Glutamatergic neuron (in vitro differentiated cells): Measurements from ENCODE around the gene XCR1. TPM values are rescaled to one million over a fixed set of nuclear protein-coding genes. Genes with fewer than 3 reads are reported as not detected.

ENCODE experiments used
- DNase-seq: peaks from one replicate; pipeline ENCODE4 v3.0.0; 2022
- H3K27ac Mint-ChIP-seq: one replicate; pipeline ENCODE4 v1.8.0; 2020; ENCODE audit warnings: mild to moderate bottlenecking, mixed read lengths, inconsistent platforms; ENCODE audit not compliant: unreplicated experiment
- H3K27me3 Mint-ChIP-seq: one replicate; pipeline ENCODE4 v1.8.0; 2020; ENCODE audit warnings: mild to moderate bottlenecking, moderate library complexity, mixed read lengths, inconsistent platforms; ENCODE audit not compliant: unreplicated experiment
- H3K36me3 Mint-ChIP-seq: one replicate; pipeline ENCODE4 v1.8.0; 2020; ENCODE audit warnings: mild to moderate bottlenecking, mixed read lengths, inconsistent platforms; ENCODE audit not compliant: unreplicated experiment
- H3K4me1 Mint-ChIP-seq: one replicate; pipeline ENCODE4 v1.8.0; 2020; ENCODE audit warnings: mild to moderate bottlenecking, low read depth, mixed read lengths, inconsistent platforms; ENCODE audit not compliant: unreplicated experiment
- H3K4me3 Mint-ChIP-seq: one replicate; pipeline ENCODE4 v1.8.0; 2020; ENCODE audit warnings: mild to moderate bottlenecking, mixed read lengths, inconsistent platforms; ENCODE audit not compliant: unreplicated experiment
- H3K9me3 Mint-ChIP-seq: one replicate; pipeline ENCODE4 v1.8.0; 2020; ENCODE audit warnings: mild to moderate bottlenecking, moderate library complexity, mixed read lengths, inconsistent platforms; ENCODE audit not compliant: unreplicated experiment
- total RNA-seq: library from RNA; stranded (reverse); fragmentation: NEBNext Ultra II Directional; extraction: Animal tissue kit (Norgen Biotek cat#: 25700); gene quantifications from one replicate; pipeline ENCODE4 v1.2.1, GENCODE V29; 2021; ENCODE audit not compliant: unreplicated experiment
- TF ChIP-seq, protein P1 (sequence below): fragments of 200-600 bp; sonication (generic); IDR thresholded peaks from one replicate; pipeline ENCODE4 v1.5.0; 2021; ENCODE audit not compliant: partially characterized antibody, unreplicated experiment

The XCR1 gene
- total RNA-seq, 1 donor from 2014 or later = not detected

DNA sequence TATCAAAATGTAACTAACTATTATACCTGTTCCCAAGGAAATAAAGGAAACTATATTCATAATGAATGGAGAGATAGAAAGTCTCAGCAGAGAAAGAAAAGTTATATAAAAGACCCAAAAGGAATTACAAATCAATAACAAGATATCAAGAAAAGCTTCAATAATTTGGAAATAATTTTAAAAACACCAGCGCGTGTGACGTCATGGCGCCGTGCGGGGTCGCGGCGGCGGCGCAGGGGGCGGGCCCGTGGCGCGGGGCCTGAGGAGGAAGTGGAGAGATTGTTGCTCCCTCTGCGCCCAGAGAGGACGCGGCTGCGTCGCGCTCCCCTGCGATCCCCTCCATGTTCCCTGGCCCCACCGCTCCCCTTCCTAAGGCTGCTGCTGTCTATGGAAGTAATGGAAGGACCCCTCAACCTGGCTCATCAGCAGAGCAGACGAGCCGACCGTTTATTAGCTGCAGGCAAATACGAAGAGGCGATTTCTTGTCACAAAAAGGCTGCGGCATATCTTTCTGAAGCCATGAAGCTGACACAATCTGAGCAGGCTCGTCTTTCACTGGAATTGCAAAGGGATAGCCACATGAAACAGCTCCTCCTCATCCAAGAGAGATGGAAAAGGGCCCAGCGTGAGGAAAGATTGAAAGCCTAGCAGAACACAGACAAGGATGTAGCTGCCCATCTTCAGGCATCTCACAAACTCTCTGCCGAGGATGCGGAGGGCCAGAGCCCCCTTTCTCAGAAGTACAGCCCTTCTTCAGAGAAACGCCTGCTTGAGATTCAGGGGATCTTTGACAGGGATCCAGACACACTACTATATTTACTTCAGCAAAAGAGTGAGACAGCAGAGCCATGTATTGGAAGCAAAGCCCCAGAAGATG is 4.1 kb downstream of the XCR1 start:
- H3K27ac Mint-ChIP-seq = no peak overlapping the region
- no peak for DNase-seq
- no peaks in the 10 kb centered on the region for H3K4me1 Mint-ChIP-seq
- TF ChIP-seq, protein P1, sequence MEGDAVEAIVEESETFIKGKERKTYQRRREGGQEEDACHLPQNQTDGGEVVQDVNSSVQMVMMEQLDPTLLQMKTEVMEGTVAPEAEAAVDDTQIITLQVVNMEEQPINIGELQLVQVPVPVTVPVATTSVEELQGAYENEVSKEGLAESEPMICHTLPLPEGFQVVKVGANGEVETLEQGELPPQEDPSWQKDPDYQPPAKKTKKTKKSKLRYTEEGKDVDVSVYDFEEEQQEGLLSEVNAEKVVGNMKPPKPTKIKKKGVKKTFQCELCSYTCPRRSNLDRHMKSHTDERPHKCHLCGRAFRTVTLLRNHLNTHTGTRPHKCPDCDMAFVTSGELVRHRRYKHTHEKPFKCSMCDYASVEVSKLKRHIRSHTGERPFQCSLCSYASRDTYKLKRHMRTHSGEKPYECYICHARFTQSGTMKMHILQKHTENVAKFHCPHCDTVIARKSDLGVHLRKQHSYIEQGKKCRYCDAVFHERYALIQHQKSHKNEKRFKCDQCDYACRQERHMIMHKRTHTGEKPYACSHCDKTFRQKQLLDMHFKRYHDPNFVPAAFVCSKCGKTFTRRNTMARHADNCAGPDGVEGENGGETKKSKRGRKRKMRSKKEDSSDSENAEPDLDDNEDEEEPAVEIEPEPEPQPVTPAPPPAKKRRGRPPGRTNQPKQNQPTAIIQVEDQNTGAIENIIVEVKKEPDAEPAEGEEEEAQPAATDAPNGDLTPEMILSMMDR = no peak
- peaks cover 3% of the 10 kb centered on the region for H3K27me3 Mint-ChIP-seq
- H3K36me3 Mint-ChIP-seq = peaks cover 22% of the 10 kb centered on the region
- peaks cover 1% of the 10 kb centered on the region for H3K9me3 Mint-ChIP-seq
- H3K4me3 Mint-ChIP-seq = no peak overlapping the region

DNA sequence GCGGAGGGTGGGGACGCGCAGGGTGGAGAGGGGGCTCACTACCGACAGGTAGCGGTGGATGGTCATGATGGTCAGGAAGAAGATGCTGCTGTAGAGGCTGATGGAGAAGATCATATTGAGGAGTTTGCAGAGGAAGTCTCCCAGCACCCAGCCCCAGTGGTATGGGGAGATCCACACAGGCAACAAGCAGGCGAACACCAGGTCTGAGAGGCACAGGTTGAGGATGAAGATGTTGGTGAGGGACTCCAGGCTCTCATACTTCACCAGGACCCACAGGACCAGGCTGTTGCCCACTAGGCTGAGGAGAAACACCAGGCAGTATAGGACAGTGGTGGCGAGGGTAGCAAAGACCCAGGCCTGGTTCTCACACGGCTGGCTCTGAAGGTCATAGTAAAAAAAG is 5.8 kb downstream of the XCR1 start:
- H3K27me3 Mint-ChIP-seq = peaks cover 3% of the 10 kb centered on the region
- H3K4me3 Mint-ChIP-seq = no peak overlapping the region
- TF ChIP-seq, protein P1 = no peak
- no peak overlapping the region for H3K27ac Mint-ChIP-seq
- H3K36me3 Mint-ChIP-seq = peaks cover 13% of the 10 kb centered on the region
- H3K9me3 Mint-ChIP-seq = peaks cover 3% of the 10 kb centered on the region
- no peak for DNase-seq
- H3K4me1 Mint-ChIP-seq = no peaks in the 10 kb centered on the region

DNA sequence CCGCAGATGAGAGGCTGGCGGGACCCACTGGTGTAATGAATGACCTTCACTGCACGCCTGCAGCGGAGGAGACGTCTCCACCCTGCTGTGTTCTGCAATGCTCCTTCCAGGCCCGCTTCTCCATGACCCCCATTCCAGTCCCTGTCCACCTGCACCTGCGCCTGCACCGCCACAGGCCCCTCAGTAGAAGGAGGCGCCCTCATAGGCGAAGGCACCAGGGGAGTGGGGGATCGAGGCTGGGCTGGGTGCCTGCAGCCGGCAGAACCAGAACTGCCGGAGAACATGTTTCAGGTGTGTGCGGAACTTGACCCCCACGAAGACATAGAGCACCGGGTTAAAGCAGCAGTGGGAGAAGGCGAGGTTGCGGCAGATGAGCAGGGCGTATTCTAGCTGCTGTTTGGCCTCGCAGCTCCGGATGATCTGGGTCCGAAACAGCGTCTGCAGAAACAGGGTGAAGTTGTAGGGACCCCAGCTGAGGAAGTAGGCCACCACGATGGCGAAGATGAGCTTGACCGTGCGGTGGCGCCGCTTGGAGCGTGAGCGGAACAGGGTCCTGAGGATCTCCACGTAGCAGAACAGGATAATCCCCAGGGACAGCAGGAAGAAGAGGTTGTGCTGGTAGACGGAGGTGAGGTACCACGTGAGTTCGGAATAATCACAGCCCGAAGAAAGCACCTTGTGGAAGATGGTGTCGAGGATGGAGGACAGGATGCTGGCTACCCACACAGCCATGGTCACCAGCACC is 6.3 kb downstream of the XCR1 start:
- H3K27ac Mint-ChIP-seq = no peak overlapping the region
- peaks cover 3% of the 10 kb centered on the region for H3K9me3 Mint-ChIP-seq
- TF ChIP-seq, protein P1 = no peak
- peaks cover 3% of the 10 kb centered on the region for H3K27me3 Mint-ChIP-seq
- DNase-seq = no peak
- H3K4me3 Mint-ChIP-seq = no peak overlapping the region
- peaks cover 13% of the 10 kb centered on the region for H3K36me3 Mint-ChIP-seq
- H3K4me1 Mint-ChIP-seq = no peaks in the 10 kb centered on the region

DNA sequence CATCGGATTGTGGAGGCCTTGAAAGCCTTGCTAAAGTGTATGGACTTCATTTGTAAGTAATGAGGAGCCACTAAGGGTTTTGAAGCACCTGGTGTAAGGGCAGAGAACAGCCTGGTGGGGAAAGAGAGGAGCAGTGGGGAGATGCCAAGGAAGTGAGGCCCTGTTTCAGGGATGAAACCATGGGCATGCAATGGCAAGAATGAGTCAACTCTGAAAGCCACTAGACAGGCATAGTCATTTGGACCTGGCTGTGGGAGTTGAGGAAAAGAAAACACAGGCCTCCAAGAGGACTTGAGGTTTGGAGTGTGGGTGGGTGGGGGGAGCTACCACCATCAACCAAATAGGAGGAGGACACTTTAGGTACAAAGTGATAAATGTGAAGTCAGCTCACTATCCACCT is 7.6 kb downstream of the XCR1 start:
- DNase-seq = no peak
- no peak overlapping the region for H3K4me3 Mint-ChIP-seq
- peaks cover 3% of the 10 kb centered on the region for H3K27me3 Mint-ChIP-seq
- no peaks in the 10 kb centered on the region for H3K4me1 Mint-ChIP-seq
- peaks cover 3% of the 10 kb centered on the region for H3K9me3 Mint-ChIP-seq
- peaks cover 13% of the 10 kb centered on the region for H3K36me3 Mint-ChIP-seq
- no peak overlapping the region for H3K27ac Mint-ChIP-seq
- TF ChIP-seq, protein P1 = no peak

DNA sequence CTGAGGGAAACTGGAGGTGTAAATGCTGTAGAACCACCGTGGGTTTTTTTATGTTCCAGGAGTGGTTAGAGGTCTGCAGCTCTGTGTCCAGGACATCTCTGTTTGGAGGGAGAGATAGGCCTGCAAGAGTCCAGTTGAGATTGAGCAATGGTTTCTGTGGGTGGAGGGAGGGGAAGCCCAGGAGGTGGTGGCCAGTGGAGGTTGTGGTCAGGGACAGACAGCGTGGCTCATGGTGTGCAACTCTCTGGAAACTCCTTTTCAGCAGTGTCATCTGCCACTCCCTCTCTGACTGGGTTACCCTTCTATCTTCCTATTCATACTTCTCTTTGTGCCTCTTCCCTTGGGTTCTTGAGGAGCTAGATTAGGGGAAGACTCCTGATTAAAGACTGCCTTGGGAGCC is 9.6 kb downstream of the XCR1 start:
- H3K27me3 Mint-ChIP-seq = peaks cover 3% of the 10 kb centered on the region
- DNase-seq = no peak
- TF ChIP-seq, protein P1 = no peak
- no peak overlapping the region for H3K27ac Mint-ChIP-seq
- no peaks in the 10 kb centered on the region for H3K4me1 Mint-ChIP-seq
- peaks cover 13% of the 10 kb centered on the region for H3K36me3 Mint-ChIP-seq
- H3K4me3 Mint-ChIP-seq = no peak overlapping the region
- H3K9me3 Mint-ChIP-seq = peaks cover 3% of the 10 kb centered on the region
